Endometrial microvascular endothelial cells (primary cell): ENCODE data around the gene NEK3. TPM values are rescaled to one million over a fixed set of nuclear protein-coding genes. Genes with fewer than 3 reads are reported as not detected.
"Not testable (repeated sequence)": the region's sequence is repeated elsewhere in the genome, so short reads cannot be mapped to it uniquely, and the experiment has no call there.

Experiments used
- in situ Hi-C: cut with HindIII; loops from 2 replicates; pipeline ENCODE4 v1.10.0; 2017; ENCODE audit warnings: low sequenced_read_pairs, low pct_unique_long_range_greater_than_20kb; ENCODE audit errors: inconsistent ontology term
- total RNA-seq: library from RNA; depleted of rRNA; stranded (reverse); fragments of >200 nt; gene quantifications from one replicate; pipeline ENCODE4 v1.2.3, GENCODE V29; 2015; ENCODE audit errors: inconsistent ontology term

The NEK3 gene
- total RNA-seq = 21.4 TPM

GRCh38 chr13:52159159-52159982 lies at the start of gene NEK3:
Gene NEK3, minus strand, starts transcription at chr13:52159597. Its CDS starts 3,406 bp downstream, at chr13:52156191.
- in situ Hi-C loops = no loop called here

GRCh38 chr13:52208384-52208783 lies 49.0 kb upstream of the NEK3 start:
- in situ Hi-C loops = not testable (repeated sequence)

GRCh38 chr13:52207896-52208295 lies 48.5 kb upstream of the NEK3 start:
- in situ Hi-C loops = not testable (repeated sequence)

GRCh38 chr13:52207337-52207736 lies 47.9 kb upstream of the NEK3 start:
- in situ Hi-C loops = not testable (repeated sequence)

GRCh38 chr13:52204546-52204945 lies 45.1 kb upstream of the NEK3 start:
- in situ Hi-C loops = not testable (repeated sequence)

- in situ Hi-C loops = not testable (repeated sequence)
Measured at GRCh38 chr13:52203864-52204263, 44.5 kb upstream of the NEK3 start.

- in situ Hi-C loops = not testable (repeated sequence)
Measured at GRCh38 chr13:52202506-52202905, 43.1 kb upstream of the NEK3 start.

GRCh38 chr13:52201439-52202193 lies 42.2 kb upstream of the NEK3 start:
- in situ Hi-C loops = not testable (repeated sequence)

GRCh38 chr13:52195401-52195837 lies 36.0 kb upstream of the NEK3 start:
- in situ Hi-C loops = no loop called here

- in situ Hi-C loops = no loop called here
Measured at GRCh38 chr13:52194184-52194868, 34.9 kb upstream of the NEK3 start.

GRCh38 chr13:52193587-52194183 lies 34.3 kb upstream of the NEK3 start:
- in situ Hi-C loops = not testable (repeated sequence)

GRCh38 chr13:52187424-52188187 lies 28.2 kb upstream of the NEK3 start:
- in situ Hi-C loops = not testable (repeated sequence)

- in situ Hi-C loops = no loop called here
Measured at GRCh38 chr13:52187029-52187423, 27.6 kb upstream of the NEK3 start.

- in situ Hi-C loops = not testable (repeated sequence)
Measured at GRCh38 chr13:52181316-52181954, 22.0 kb upstream of the NEK3 start.

- in situ Hi-C loops = no loop called here
Measured at GRCh38 chr13:52179925-52180324, 20.5 kb upstream of the NEK3 start.

- in situ Hi-C loops = no loop called here
Measured at GRCh38 chr13:52177276-52177675, 17.9 kb upstream of the NEK3 start.

GRCh38 chr13:52173970-52174369 lies 14.6 kb upstream of the NEK3 start:
- in situ Hi-C loops = not testable (repeated sequence)

GRCh38 chr13:52173373-52173772 lies 14.0 kb upstream of the NEK3 start:
- in situ Hi-C loops = no loop called here
